Mammary epithelial cell (primary cell): ENCODE measurements around the gene KIF7.

Source experiments
- CTCF ChIP-seq, 2 donors: IDR thresholded peaks in 1 of 2; conservative IDR thresholded peaks in 1 of 2; 2 replicates each; pipeline ENCODE4 v1.5.1; 2011 to 2012; ENCODE audit warnings: inconsistent platforms in 2 of 2, low read length in 2 of 2, mild to moderate bottlenecking in 2 of 2, control low read depth in 1 of 2, low read depth in 1 of 2; ENCODE audit not compliant: insufficient read depth in 1 of 2; ENCODE audit errors: extremely low read depth in 1 of 2
- EZH2 ChIP-seq: IDR thresholded peaks from 2 replicates; pipeline ENCODE4 v1.6.1; 2012; ENCODE audit warnings: low read length, inconsistent platforms, borderline replicate concordance

GRCh38 chr15:89686522-89686921, 31.3 kb upstream of the KIF7 start:
- TF ChIP-seq CTCF (conservative IDR thresholded peaks at IDR 0.05 in 1 of 2, IDR thresholded peaks at IDR 0.05 in 1 of 2; ENCODE audit: extremely low read depth in 1 of 2, insufficient read depth in 1 of 2, low read depth in 1 of 2, low read length in 2 of 2) (no peak), EZH2 (no peak)
